Measurements from ENCODE around the gene PREPL.

PREPL gene

GRCh38 chr2:44352510-44352909, 8.8 kb downstream of the PREPL start:
- Histone ChIP-seq H3K9ac (ENCODE audit: low read depth, low read length) (no peak overlapping the region), H4K20me1 (ENCODE audit: insufficient read depth, low read length) (no peaks in the 10 kb centered on the region), H3K9me3 (ENCODE audit: insufficient read depth, low read length, severe bottlenecking) (no peaks in the 10 kb centered on the region), H3K27me3 (ENCODE audit: insufficient read depth, low read length, poor library complexity) (no peaks in the 10 kb centered on the region), H3K4me1 (ENCODE audit: insufficient read depth, low read length) (no peaks in the 10 kb centered on the region), H3K36me3 (ENCODE audit: insufficient read depth, low read length) (no peaks in the 10 kb centered on the region), H3K4me3 (ENCODE audit: low read depth in 1 of 2, low read length in 2 of 2) (no peak overlapping the region), H3K27ac (ENCODE audit: low read length) (no peak overlapping the region), H3K4me2 (ENCODE audit: insufficient read depth, low read length) (no peak overlapping the region), H2AFZ (ENCODE audit: low read depth, low read length) (no peak overlapping the region), H3K79me2 (ENCODE audit: insufficient read depth, low read length) (0 out of 2 replicates have a peak, but pooled peaks cover 2% of the 10 kb centered on the region)
- ATAC-seq (ENCODE audit: insufficient read depth, low read depth), result no peak
- no peak for TF ChIP-seq EZH2 (IDR thresholded peaks at IDR 0.05; ENCODE audit: borderline replicate concordance, low read depth, low read length, severe bottlenecking)
- no peak for TF ChIP-seq CTCF (IDR thresholded peaks at IDR 0.05; ENCODE audit: borderline replicate concordance, extremely low read depth, low read length, poor library complexity, severe bottlenecking)
- no peak for DNase-seq

GRCh38 chr2:44351676-44352075, 9.6 kb downstream of the PREPL start:
- no peak for ATAC-seq (ENCODE audit: insufficient read depth, low read depth)
- H3K4me2 ChIP-seq (ENCODE audit: insufficient read depth, low read length), result no peak overlapping the region
- H3K4me3 ChIP-seq (ENCODE audit: low read depth in 1 of 2, low read length in 2 of 2), result no peak overlapping the region
- no peak overlapping the region for H3K9ac ChIP-seq (ENCODE audit: low read depth, low read length)
- no peaks in the 10 kb centered on the region for H3K27me3 ChIP-seq (ENCODE audit: insufficient read depth, low read length, poor library complexity)
- H4K20me1 ChIP-seq (ENCODE audit: insufficient read depth, low read length), result no peaks in the 10 kb centered on the region
- no peaks in the 10 kb centered on the region for H3K4me1 ChIP-seq (ENCODE audit: insufficient read depth, low read length)
- H3K9me3 ChIP-seq (ENCODE audit: insufficient read depth, low read length, severe bottlenecking), result no peaks in the 10 kb centered on the region
- H2AFZ ChIP-seq (ENCODE audit: low read depth, low read length), result no peak overlapping the region
- no peaks in the 10 kb centered on the region for H3K36me3 ChIP-seq (ENCODE audit: insufficient read depth, low read length)
- no peak for TF ChIP-seq CTCF (IDR thresholded peaks at IDR 0.05; ENCODE audit: borderline replicate concordance, extremely low read depth, low read length, poor library complexity, severe bottlenecking)
- DNase-seq, result no peak
- H3K79me2 ChIP-seq (ENCODE audit: insufficient read depth, low read length), result no peaks in the 10 kb centered on the region
- no peak overlapping the region for H3K27ac ChIP-seq (ENCODE audit: low read length)

GRCh38 chr2:44351088-44351487, 10.2 kb downstream of the PREPL start:
- Histone ChIP-seq H3K9ac (ENCODE audit: low read depth, low read length) (no peak overlapping the region), H3K79me2 (ENCODE audit: insufficient read depth, low read length) (no peaks in the 10 kb centered on the region), H3K27ac (ENCODE audit: low read length) (no peak overlapping the region), H2AFZ (ENCODE audit: low read depth, low read length) (no peak overlapping the region), H3K9me3 (ENCODE audit: insufficient read depth, low read length, severe bottlenecking) (no peaks in the 10 kb centered on the region), H3K4me2 (ENCODE audit: insufficient read depth, low read length) (no peak overlapping the region), H4K20me1 (ENCODE audit: insufficient read depth, low read length) (no peaks in the 10 kb centered on the region), H3K27me3 (ENCODE audit: insufficient read depth, low read length, poor library complexity) (no peaks in the 10 kb centered on the region), H3K36me3 (ENCODE audit: insufficient read depth, low read length) (peaks cover under 1% of the 10 kb centered on the region; the same call in 1 of the 2 replicates), H3K4me3 (ENCODE audit: low read depth in 1 of 2, low read length in 2 of 2) (no peak overlapping the region), H3K4me1 (ENCODE audit: insufficient read depth, low read length) (no peaks in the 10 kb centered on the region)
- TF ChIP-seq CTCF (IDR thresholded peaks at IDR 0.05; ENCODE audit: borderline replicate concordance, extremely low read depth, low read length, poor library complexity, severe bottlenecking) (no peak), EZH2 (IDR thresholded peaks at IDR 0.05; ENCODE audit: borderline replicate concordance, low read depth, low read length, severe bottlenecking) (no peak)
- DNase-seq (no peak), ATAC-seq (ENCODE audit: insufficient read depth, low read depth) (no peak)

- Histone ChIP-seq H2AFZ (ENCODE audit: low read depth, low read length) (no peak overlapping the region), H3K36me3 (ENCODE audit: insufficient read depth, low read length) (peaks cover 4% of the 10 kb centered on the region; the same call in 1 of the 2 replicates), H3K4me2 (ENCODE audit: insufficient read depth, low read length) (no peak overlapping the region), H3K4me1 (ENCODE audit: insufficient read depth, low read length) (no peaks in the 10 kb centered on the region), H3K27ac (ENCODE audit: low read length) (no peak overlapping the region), H3K9ac (ENCODE audit: low read depth, low read length) (no peak overlapping the region), H3K9me3 (ENCODE audit: insufficient read depth, low read length, severe bottlenecking) (no peaks in the 10 kb centered on the region), H4K20me1 (ENCODE audit: insufficient read depth, low read length) (no peaks in the 10 kb centered on the region), H3K79me2 (ENCODE audit: insufficient read depth, low read length) (no peaks in the 10 kb centered on the region), H3K27me3 (ENCODE audit: insufficient read depth, low read length, poor library complexity) (no peaks in the 10 kb centered on the region), H3K4me3 (ENCODE audit: low read depth in 1 of 2, low read length in 2 of 2) (no peak overlapping the region)
- ATAC-seq (ENCODE audit: insufficient read depth, low read depth) (no peak), DNase-seq (no peak)
- TF ChIP-seq EZH2 (IDR thresholded peaks at IDR 0.05; ENCODE audit: borderline replicate concordance, low read depth, low read length, severe bottlenecking), result no peak
- TF ChIP-seq CTCF (IDR thresholded peaks at IDR 0.05; ENCODE audit: borderline replicate concordance, extremely low read depth, low read length, poor library complexity, severe bottlenecking), result no peak
Observed at GRCh38 chr2:44349506-44349905, 11.8 kb downstream of the PREPL start.
